ENCODE data around the gene PHLPP1.

DNA sequence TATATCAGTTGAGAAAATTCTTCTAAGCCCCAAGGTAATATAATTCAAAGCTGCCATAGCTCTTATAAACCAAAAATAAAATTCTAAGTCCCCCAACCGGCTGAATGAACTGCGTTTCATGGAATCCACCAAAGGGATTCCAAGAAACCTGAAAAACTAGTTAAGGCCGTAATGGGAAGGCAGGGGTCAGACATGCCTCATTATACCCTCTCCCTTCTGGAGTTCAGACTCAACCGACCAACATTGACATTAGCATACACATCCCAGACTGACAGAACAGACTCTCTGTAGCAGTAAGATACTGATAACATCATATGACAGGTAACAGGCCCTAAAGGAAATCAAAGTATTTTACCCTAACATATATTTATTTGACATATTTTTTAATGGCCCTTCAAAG, 31.4 kb upstream of the PHLPP1 start:
- TF ChIP-seq, protein P1, sequence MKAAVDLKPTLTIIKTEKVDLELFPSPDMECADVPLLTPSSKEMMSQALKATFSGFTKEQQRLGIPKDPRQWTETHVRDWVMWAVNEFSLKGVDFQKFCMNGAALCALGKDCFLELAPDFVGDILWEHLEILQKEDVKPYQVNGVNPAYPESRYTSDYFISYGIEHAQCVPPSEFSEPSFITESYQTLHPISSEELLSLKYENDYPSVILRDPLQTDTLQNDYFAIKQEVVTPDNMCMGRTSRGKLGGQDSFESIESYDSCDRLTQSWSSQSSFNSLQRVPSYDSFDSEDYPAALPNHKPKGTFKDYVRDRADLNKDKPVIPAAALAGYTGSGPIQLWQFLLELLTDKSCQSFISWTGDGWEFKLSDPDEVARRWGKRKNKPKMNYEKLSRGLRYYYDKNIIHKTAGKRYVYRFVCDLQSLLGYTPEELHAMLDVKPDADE (IDR thresholded peaks at IDR 0.05) = no peak
- TF ChIP-seq, protein P2, sequence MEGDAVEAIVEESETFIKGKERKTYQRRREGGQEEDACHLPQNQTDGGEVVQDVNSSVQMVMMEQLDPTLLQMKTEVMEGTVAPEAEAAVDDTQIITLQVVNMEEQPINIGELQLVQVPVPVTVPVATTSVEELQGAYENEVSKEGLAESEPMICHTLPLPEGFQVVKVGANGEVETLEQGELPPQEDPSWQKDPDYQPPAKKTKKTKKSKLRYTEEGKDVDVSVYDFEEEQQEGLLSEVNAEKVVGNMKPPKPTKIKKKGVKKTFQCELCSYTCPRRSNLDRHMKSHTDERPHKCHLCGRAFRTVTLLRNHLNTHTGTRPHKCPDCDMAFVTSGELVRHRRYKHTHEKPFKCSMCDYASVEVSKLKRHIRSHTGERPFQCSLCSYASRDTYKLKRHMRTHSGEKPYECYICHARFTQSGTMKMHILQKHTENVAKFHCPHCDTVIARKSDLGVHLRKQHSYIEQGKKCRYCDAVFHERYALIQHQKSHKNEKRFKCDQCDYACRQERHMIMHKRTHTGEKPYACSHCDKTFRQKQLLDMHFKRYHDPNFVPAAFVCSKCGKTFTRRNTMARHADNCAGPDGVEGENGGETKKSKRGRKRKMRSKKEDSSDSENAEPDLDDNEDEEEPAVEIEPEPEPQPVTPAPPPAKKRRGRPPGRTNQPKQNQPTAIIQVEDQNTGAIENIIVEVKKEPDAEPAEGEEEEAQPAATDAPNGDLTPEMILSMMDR (conservative IDR thresholded peaks at IDR 0.05; ENCODE audit: low read depth in 2 of 2) = 0 out of 4 replicates have a peak, but pooled peaks of 1 of the 2 experiments have one; percentile 20
- TF ChIP-seq EZH2phosphoT487 (IDR thresholded peaks at IDR 0.05; ENCODE audit: unreplicated experiment) = no peak
- TF ChIP-seq POLR2AphosphoS5 (IDR thresholded peaks at IDR 0.05; ENCODE audit: low read depth) = no peak
- no peak for TF ChIP-seq EZH2 (IDR thresholded peaks at IDR 0.05; ENCODE audit: low read depth, unreplicated experiment)
- TF ChIP-seq JUNB (IDR thresholded peaks at IDR 0.05; ENCODE audit: unreplicated experiment) = no peak
- TF ChIP-seq, protein P3, sequence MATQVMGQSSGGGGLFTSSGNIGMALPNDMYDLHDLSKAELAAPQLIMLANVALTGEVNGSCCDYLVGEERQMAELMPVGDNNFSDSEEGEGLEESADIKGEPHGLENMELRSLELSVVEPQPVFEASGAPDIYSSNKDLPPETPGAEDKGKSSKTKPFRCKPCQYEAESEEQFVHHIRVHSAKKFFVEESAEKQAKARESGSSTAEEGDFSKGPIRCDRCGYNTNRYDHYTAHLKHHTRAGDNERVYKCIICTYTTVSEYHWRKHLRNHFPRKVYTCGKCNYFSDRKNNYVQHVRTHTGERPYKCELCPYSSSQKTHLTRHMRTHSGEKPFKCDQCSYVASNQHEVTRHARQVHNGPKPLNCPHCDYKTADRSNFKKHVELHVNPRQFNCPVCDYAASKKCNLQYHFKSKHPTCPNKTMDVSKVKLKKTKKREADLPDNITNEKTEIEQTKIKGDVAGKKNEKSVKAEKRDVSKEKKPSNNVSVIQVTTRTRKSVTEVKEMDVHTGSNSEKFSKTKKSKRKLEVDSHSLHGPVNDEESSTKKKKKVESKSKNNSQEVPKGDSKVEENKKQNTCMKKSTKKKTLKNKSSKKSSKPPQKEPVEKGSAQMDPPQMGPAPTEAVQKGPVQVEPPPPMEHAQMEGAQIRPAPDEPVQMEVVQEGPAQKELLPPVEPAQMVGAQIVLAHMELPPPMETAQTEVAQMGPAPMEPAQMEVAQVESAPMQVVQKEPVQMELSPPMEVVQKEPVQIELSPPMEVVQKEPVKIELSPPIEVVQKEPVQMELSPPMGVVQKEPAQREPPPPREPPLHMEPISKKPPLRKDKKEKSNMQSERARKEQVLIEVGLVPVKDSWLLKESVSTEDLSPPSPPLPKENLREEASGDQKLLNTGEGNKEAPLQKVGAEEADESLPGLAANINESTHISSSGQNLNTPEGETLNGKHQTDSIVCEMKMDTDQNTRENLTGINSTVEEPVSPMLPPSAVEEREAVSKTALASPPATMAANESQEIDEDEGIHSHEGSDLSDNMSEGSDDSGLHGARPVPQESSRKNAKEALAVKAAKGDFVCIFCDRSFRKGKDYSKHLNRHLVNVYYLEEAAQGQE (IDR thresholded peaks at IDR 0.05; ENCODE audit: unreplicated experiment) = no peak
- no peak for TF ChIP-seq CREB1 (CRISPR knock-in tag; IDR thresholded peaks at IDR 0.05; ENCODE audit: low read depth)
- TF ChIP-seq STAT1 (IDR thresholded peaks at IDR 0.05; ENCODE audit: unreplicated experiment) = no peak
